HG02571 (cell line): ENCODE measurements around the gene MAN1B1.

Experiments used
- ATAC-seq: cut with Tn5 transposase; IDR thresholded peaks from one replicate; pipeline ENCODE4 v1.9.1; 2021; ENCODE audit warnings: mild to moderate bottlenecking, moderate library complexity; ENCODE audit not compliant: unreplicated experiment

The MAN1B1 gene

GRCh38 chr9:137141976-137142936 is 55.5 kb downstream of the MAN1B1 start:
- ATAC-seq: no peak

GRCh38 chr9:137143459-137143858 is 56.7 kb downstream of the MAN1B1 start:
- ATAC-seq: no peak

GRCh38 chr9:137145731-137146526 is 59.1 kb downstream of the MAN1B1 start:
- ATAC-seq: no peak

- no peak for ATAC-seq
These were observed 59.7 kb downstream of the MAN1B1 start for GRCh38 chr9:137146527-137146918.

GRCh38 chr9:137147091-137147792 is 60.5 kb downstream of the MAN1B1 start:
- ATAC-seq: no peak

GRCh38 chr9:137147793-137148160 is 61.0 kb downstream of the MAN1B1 start:
- no peak for ATAC-seq

- no peak for ATAC-seq
These were observed 61.5 kb downstream of the MAN1B1 start for GRCh38 chr9:137148242-137148641.

- ATAC-seq: no peak
These were observed 61.9 kb downstream of the MAN1B1 start for GRCh38 chr9:137148661-137149060.

GRCh38 chr9:137149363-137149762 is 62.6 kb downstream of the MAN1B1 start:
- no peak for ATAC-seq

- ATAC-seq: peak; percentile 2
These were observed 63.3 kb downstream of the MAN1B1 start for GRCh38 chr9:137149942-137150616.

GRCh38 chr9:137150617-137151457 is 64.1 kb downstream of the MAN1B1 start:
- peak; percentile 36 for ATAC-seq

GRCh38 chr9:137152844-137153405 is 66.1 kb downstream of the MAN1B1 start:
- no peak for ATAC-seq

- no peak for ATAC-seq
These were observed 70.0 kb downstream of the MAN1B1 start for GRCh38 chr9:137156567-137157375.

GRCh38 chr9:137157618-137158415 is 71.0 kb downstream of the MAN1B1 start:
- ATAC-seq: no peak

- no peak for ATAC-seq
These were observed 71.8 kb downstream of the MAN1B1 start for GRCh38 chr9:137158625-137159024.
